ENCODE measurements around the gene BCR. TPM values are rescaled to one million over a fixed set of nuclear protein-coding genes. Genes with fewer than 3 reads are reported as not detected.

BCR gene
- polyA plus RNA-seq, 6 donors from 2014 or later = 2.6 to 12.1 (median 4.0) TPM; not detected in 1

- H3K9me3 Mint-ChIP-seq = no peaks in the 10 kb centered on the region
- H3K36me3 Mint-ChIP-seq = peaks cover 0 to 7% of the 10 kb centered on the region in 2 donors
- H3K27me3 Mint-ChIP-seq = no peaks in the 10 kb centered on the region
- ATAC-seq (ENCODE audit: low read depth in 2 of 2) (no peak), DNase-seq (no peak)
- peak overlapping the region in 1 of 6 donors; percentile 38 for H3K27ac Mint-ChIP-seq
- peaks cover 0 to 14% (median 7%) of the 10 kb centered on the region in 3 donors for H3K4me1 Mint-ChIP-seq
- H3K4me3 Mint-ChIP-seq = no peak overlapping the region
Measured at GRCh38 chr22:23284504-23285033, 104.3 kb downstream of the BCR start.

- Mint-ChIP-seq H3K27ac (no peak overlapping the region), H3K4me3 (no peak overlapping the region), H3K9me3 (no peaks in the 10 kb centered on the region), H3K27me3 (no peaks in the 10 kb centered on the region), H3K36me3 (peaks cover 0 to 7% of the 10 kb centered on the region in 2 donors), H3K4me1 (peaks cover 0 to 14% (median 7%) of the 10 kb centered on the region in 3 donors)
- no peak for ATAC-seq (ENCODE audit: low read depth in 2 of 2)
- no peak for DNase-seq
Measured at GRCh38 chr22:23285236-23285635, 104.9 kb downstream of the BCR start.

GRCh38 chr22:23285734-23286133 is 105.4 kb downstream of the BCR start:
- no peak for DNase-seq
- Mint-ChIP-seq H3K36me3 (peaks cover 0 to 7% of the 10 kb centered on the region in 2 donors), H3K9me3 (no peaks in the 10 kb centered on the region), H3K27me3 (no peaks in the 10 kb centered on the region), H3K4me3 (no peak overlapping the region), H3K27ac (peak overlapping the region in 1 of 6 donors; percentile 63), H3K4me1 (peaks cover 0 to 9% (median 6%) of the 10 kb centered on the region in 3 donors)
- no peak for ATAC-seq (ENCODE audit: low read depth in 2 of 2)

GRCh38 chr22:23286296-23286695 is 106.0 kb downstream of the BCR start:
- Mint-ChIP-seq H3K36me3 (peaks cover under 1 to 9% of the 10 kb centered on the region in 2 donors), H3K27ac (peak overlapping the region in 2 of 6 donors; percentile 18 to 63), H3K9me3 (no peaks in the 10 kb centered on the region)

GRCh38 chr22:23287136-23288095 is 107.1 kb downstream of the BCR start:
- DNase-seq = no peak

More at GRCh38 chr22:23286296-23286695, 106.0 kb downstream of the BCR start:
- Mint-ChIP-seq H3K4me1 (peaks cover 0 to 7% (median 1%) of the 10 kb centered on the region in 3 donors), H3K4me3 (no peak overlapping the region), H3K27me3 (no peaks in the 10 kb centered on the region)
- ATAC-seq (ENCODE audit: low read depth in 2 of 2) (no peak), DNase-seq (no peak)

GRCh38 chr22:23288301-23289129 is 108.2 kb downstream of the BCR start:
- no peaks in the 10 kb centered on the region for H3K9me3 Mint-ChIP-seq
- peaks cover 8 to 16% of the 10 kb centered on the region in 2 donors for H3K36me3 Mint-ChIP-seq
- ATAC-seq (ENCODE audit: low read depth in 2 of 2) (no peak), DNase-seq (no peak)
- H3K4me3 Mint-ChIP-seq = peak overlapping the region in 1 of 8 donors; percentile 79
- H3K27me3 Mint-ChIP-seq = no peaks in the 10 kb centered on the region
- peaks cover 0 to 5% (median 0%) of the 10 kb centered on the region in 3 donors for H3K4me1 Mint-ChIP-seq
- H3K27ac Mint-ChIP-seq = peak overlapping the region in 1 of 6 donors; percentile 81

More at GRCh38 chr22:23287136-23288095, 107.1 kb downstream of the BCR start:
- peaks cover 0 to 5% (median 0%) of the 10 kb centered on the region in 3 donors for H3K4me1 Mint-ChIP-seq
- ATAC-seq (ENCODE audit: low read depth in 2 of 2) = no peak
- H3K9me3 Mint-ChIP-seq = no peaks in the 10 kb centered on the region
- no peak overlapping the region for H3K4me3 Mint-ChIP-seq
- H3K27ac Mint-ChIP-seq = peak overlapping the region in 1 of 6 donors; percentile 38
- H3K36me3 Mint-ChIP-seq = peaks cover 5 to 16% of the 10 kb centered on the region in 2 donors
- no peaks in the 10 kb centered on the region for H3K27me3 Mint-ChIP-seq

- no peak overlapping the region for H3K4me3 Mint-ChIP-seq
- peaks cover 13 to 16% of the 10 kb centered on the region in 2 donors for H3K36me3 Mint-ChIP-seq
Measured at GRCh38 chr22:23289130-23289503, 108.8 kb downstream of the BCR start.

GRCh38 chr22:23289851-23290724 is 109.8 kb downstream of the BCR start:
- Mint-ChIP-seq H3K4me3 (no peak overlapping the region), H3K27ac (peak overlapping the region in 3 of 6 donors; percentile 7 to 47 (median 42)), H3K27me3 (no peaks in the 10 kb centered on the region), H3K4me1 (peaks cover 0 to 5% (median 0%) of the 10 kb centered on the region in 3 donors), H3K9me3 (no peaks in the 10 kb centered on the region), H3K36me3 (peaks cover 13 to 16% of the 10 kb centered on the region in 2 donors)
- DNase-seq (peak; percentile 36), ATAC-seq (ENCODE audit: low read depth in 2 of 2) (peak; percentile 50 to 72)

More at GRCh38 chr22:23289130-23289503, 108.8 kb downstream of the BCR start:
- DNase-seq (no peak), ATAC-seq (ENCODE audit: low read depth in 2 of 2) (no peak)
- peaks cover 0 to 5% (median 0%) of the 10 kb centered on the region in 3 donors for H3K4me1 Mint-ChIP-seq
- no peaks in the 10 kb centered on the region for H3K27me3 Mint-ChIP-seq
- H3K27ac Mint-ChIP-seq = no peak overlapping the region
- H3K9me3 Mint-ChIP-seq = no peaks in the 10 kb centered on the region

GRCh38 chr22:23291806-23292452 is 111.6 kb downstream of the BCR start:
- ATAC-seq (ENCODE audit: low read depth in 2 of 2) = no peak
- Mint-ChIP-seq H3K4me3 (no peak overlapping the region), H3K9me3 (no peaks in the 10 kb centered on the region), H3K27me3 (no peaks in the 10 kb centered on the region), H3K36me3 (peaks cover 13 to 16% of the 10 kb centered on the region in 2 donors), H3K4me1 (peaks cover 0 to 5% (median 0%) of the 10 kb centered on the region in 3 donors), H3K27ac (peak overlapping the region in 3 of 6 donors; percentile 35 to 76 (median 65))
- DNase-seq = no peak

- H3K4me1 Mint-ChIP-seq = peaks cover 0 to 5% (median 0%) of the 10 kb centered on the region in 3 donors
- H3K27ac Mint-ChIP-seq = no peak overlapping the region
- no peaks in the 10 kb centered on the region for H3K9me3 Mint-ChIP-seq
Measured at GRCh38 chr22:23292453-23293350, 112.4 kb downstream of the BCR start.

GRCh38 chr22:23293720-23294119 is 113.4 kb downstream of the BCR start:
- Mint-ChIP-seq H3K27me3 (no peaks in the 10 kb centered on the region), H3K36me3 (peaks cover 16 to 20% of the 10 kb centered on the region in 2 donors)
- no peak for DNase-seq

More at GRCh38 chr22:23292453-23293350, 112.4 kb downstream of the BCR start:
- no peaks in the 10 kb centered on the region for H3K27me3 Mint-ChIP-seq
- peaks cover 15% of the 10 kb centered on the region in 2 donors for H3K36me3 Mint-ChIP-seq
- H3K4me3 Mint-ChIP-seq = no peak overlapping the region
- no peak for ATAC-seq (ENCODE audit: low read depth in 2 of 2)
- DNase-seq = no peak

More at GRCh38 chr22:23293720-23294119, 113.4 kb downstream of the BCR start:
- H3K4me1 Mint-ChIP-seq = peaks cover 0 to 5% (median 3%) of the 10 kb centered on the region in 3 donors
- H3K27ac Mint-ChIP-seq = no peak overlapping the region
- H3K4me3 Mint-ChIP-seq = peak overlapping the region in 1 of 8 donors; percentile 73
- no peak for ATAC-seq (ENCODE audit: low read depth in 2 of 2)
- no peaks in the 10 kb centered on the region for H3K9me3 Mint-ChIP-seq
